Measurements from ENCODE around the gene PRDM5. TPM values are rescaled to one million over a fixed set of nuclear protein-coding genes. Genes with fewer than 3 reads are reported as not detected.
A peak's percentile ranks its signal among the peaks of the same experiment; 100 is the strongest.

Gene PRDM5
- total and polyA plus RNA-seq, 2 donors (not counting 1 experiment from before 2014, with no cell fraction given) = 8.6 to 19.0 TPM

GRCh38 chr4:120842031-120842430, 80.5 kb downstream of the PRDM5 start:
- Histone ChIP-seq H3K79me2 (ENCODE audit: control insufficient read depth, insufficient read depth, low read length) (no peaks in the 10 kb centered on the region), H4K20me1 (ENCODE audit: control insufficient read depth, extremely low read depth, insufficient read depth, low read length) (no peaks in the 10 kb centered on the region), H3K27me3 (ENCODE audit: control insufficient read depth, insufficient read depth, low read length) (no peaks in the 10 kb centered on the region), H3K27ac (ENCODE audit: insufficient read depth, low read length) (no peak overlapping the region), H3K9me3 (ENCODE audit: control insufficient read depth, insufficient read depth, low read depth, low read length) (no peaks in the 10 kb centered on the region), H2AFZ (ENCODE audit: low read length) (no peak overlapping the region), H3K4me2 (ENCODE audit: extremely low read depth, insufficient read depth, low read length) (peak overlapping the region; percentile 1), H3K36me3 (ENCODE audit: control insufficient read depth, insufficient read depth, low read length) (no peaks in the 10 kb centered on the region), H3K4me3 (replicated peaks in 1 of 4; ENCODE audit: control extremely low read depth in 1 of 4, insufficient read depth in 1 of 4, low read depth in 3 of 4, low read length in 4 of 4) (no peak overlapping the region), H3K9ac (ENCODE audit: insufficient read depth, low read length) (no peak overlapping the region), H3K4me1 (ENCODE audit: control insufficient read depth, extremely low read depth, insufficient read depth, low read length) (peaks cover 2% of the 10 kb centered on the region)
- peak; percentile 76 to 85 for DNase-seq (ENCODE audit: low read depth in 2 of 2)
- no peak for TF ChIP-seq EZH2 (IDR thresholded peaks at IDR 0.05; ENCODE audit: low read length, missing control alignments)
- TF ChIP-seq, protein P1, sequence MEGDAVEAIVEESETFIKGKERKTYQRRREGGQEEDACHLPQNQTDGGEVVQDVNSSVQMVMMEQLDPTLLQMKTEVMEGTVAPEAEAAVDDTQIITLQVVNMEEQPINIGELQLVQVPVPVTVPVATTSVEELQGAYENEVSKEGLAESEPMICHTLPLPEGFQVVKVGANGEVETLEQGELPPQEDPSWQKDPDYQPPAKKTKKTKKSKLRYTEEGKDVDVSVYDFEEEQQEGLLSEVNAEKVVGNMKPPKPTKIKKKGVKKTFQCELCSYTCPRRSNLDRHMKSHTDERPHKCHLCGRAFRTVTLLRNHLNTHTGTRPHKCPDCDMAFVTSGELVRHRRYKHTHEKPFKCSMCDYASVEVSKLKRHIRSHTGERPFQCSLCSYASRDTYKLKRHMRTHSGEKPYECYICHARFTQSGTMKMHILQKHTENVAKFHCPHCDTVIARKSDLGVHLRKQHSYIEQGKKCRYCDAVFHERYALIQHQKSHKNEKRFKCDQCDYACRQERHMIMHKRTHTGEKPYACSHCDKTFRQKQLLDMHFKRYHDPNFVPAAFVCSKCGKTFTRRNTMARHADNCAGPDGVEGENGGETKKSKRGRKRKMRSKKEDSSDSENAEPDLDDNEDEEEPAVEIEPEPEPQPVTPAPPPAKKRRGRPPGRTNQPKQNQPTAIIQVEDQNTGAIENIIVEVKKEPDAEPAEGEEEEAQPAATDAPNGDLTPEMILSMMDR (conservative IDR thresholded peaks at IDR 0.05 in 1 of 2, IDR thresholded peaks at IDR 0.05 in 1 of 2; ENCODE audit: low read depth in 1 of 2, low read length in 2 of 2) = no peak

GRCh38 chr4:120841580-120841979, 80.9 kb downstream of the PRDM5 start:
- no peaks in the 10 kb centered on the region for H3K79me2 ChIP-seq (ENCODE audit: control insufficient read depth, insufficient read depth, low read length)
- peaks cover 2% of the 10 kb centered on the region for H3K4me1 ChIP-seq (ENCODE audit: control insufficient read depth, extremely low read depth, insufficient read depth, low read length)
- H4K20me1 ChIP-seq (ENCODE audit: control insufficient read depth, extremely low read depth, insufficient read depth, low read length) = no peaks in the 10 kb centered on the region
- DNase-seq (ENCODE audit: low read depth in 2 of 2) = peak; percentile 13 to 58
- H3K9ac ChIP-seq (ENCODE audit: insufficient read depth, low read length) = no peak overlapping the region
- TF ChIP-seq, protein P1 (conservative IDR thresholded peaks at IDR 0.05 in 1 of 2, IDR thresholded peaks at IDR 0.05 in 1 of 2; ENCODE audit: low read depth in 1 of 2, low read length in 2 of 2) = no peak
- TF ChIP-seq EZH2 (IDR thresholded peaks at IDR 0.05; ENCODE audit: low read length, missing control alignments) = no peak
- no peaks in the 10 kb centered on the region for H3K9me3 ChIP-seq (ENCODE audit: control insufficient read depth, insufficient read depth, low read depth, low read length)
- H2AFZ ChIP-seq (ENCODE audit: low read length) = no peak overlapping the region
- H3K4me2 ChIP-seq (ENCODE audit: extremely low read depth, insufficient read depth, low read length) = no peak overlapping the region
- H3K4me3 ChIP-seq (replicated peaks in 1 of 4; ENCODE audit: control extremely low read depth in 1 of 4, insufficient read depth in 1 of 4, low read depth in 3 of 4, low read length in 4 of 4) = no peak overlapping the region
- no peak overlapping the region for H3K27ac ChIP-seq (ENCODE audit: insufficient read depth, low read length)
- H3K36me3 ChIP-seq (ENCODE audit: control insufficient read depth, insufficient read depth, low read length) = no peaks in the 10 kb centered on the region
- no peaks in the 10 kb centered on the region for H3K27me3 ChIP-seq (ENCODE audit: control insufficient read depth, insufficient read depth, low read length)

DNA sequence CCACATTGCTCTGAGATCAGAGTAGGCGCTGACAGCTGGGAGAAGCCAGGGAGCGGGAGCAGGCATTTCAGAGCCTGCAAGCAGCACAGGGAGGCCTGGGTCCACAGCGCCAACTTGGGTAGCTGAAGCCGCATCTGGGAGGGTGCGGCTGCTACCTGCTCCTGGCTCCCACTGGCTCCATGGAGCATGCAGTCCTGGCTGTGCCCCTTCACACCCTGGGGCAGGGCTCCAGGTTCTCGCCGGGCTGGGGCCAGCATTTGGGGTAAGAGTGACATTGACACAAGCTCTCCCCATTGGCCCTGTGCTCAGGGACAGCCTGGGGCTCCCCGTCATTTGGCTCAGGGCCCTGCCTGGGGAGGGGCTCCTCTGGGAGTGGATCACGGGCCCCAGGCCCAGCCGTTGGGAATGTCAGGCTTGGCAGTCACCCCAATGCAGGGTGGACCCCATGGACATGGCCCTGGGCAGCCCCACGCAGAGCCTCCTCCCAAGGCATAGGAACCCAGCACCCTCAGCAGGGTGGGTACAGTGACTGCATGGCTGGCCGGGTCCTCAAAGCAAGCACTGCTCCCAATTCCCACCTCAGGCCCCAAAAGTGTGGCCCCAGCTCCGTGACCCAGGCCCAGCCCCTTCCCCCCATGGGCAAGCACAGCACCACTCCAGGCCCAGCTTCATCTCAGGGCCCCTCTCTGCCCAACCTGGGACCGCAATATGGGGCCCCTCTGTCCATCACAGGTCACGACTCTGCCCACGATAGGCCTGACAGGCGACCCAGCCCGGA, 82.4 kb downstream of the PRDM5 start:
- H3K79me2 ChIP-seq (ENCODE audit: control insufficient read depth, insufficient read depth, low read length) = no peaks in the 10 kb centered on the region
- DNase-seq (ENCODE audit: low read depth in 2 of 2) = no peak
- H3K27me3 ChIP-seq (ENCODE audit: control insufficient read depth, insufficient read depth, low read length) = no peaks in the 10 kb centered on the region
- no peak overlapping the region for H2AFZ ChIP-seq (ENCODE audit: low read length)
- no peak overlapping the region for H3K4me2 ChIP-seq (ENCODE audit: extremely low read depth, insufficient read depth, low read length)
- no peak for TF ChIP-seq EZH2 (IDR thresholded peaks at IDR 0.05; ENCODE audit: low read length, missing control alignments)
- TF ChIP-seq, protein P1 (conservative IDR thresholded peaks at IDR 0.05 in 1 of 2, IDR thresholded peaks at IDR 0.05 in 1 of 2; ENCODE audit: low read depth in 1 of 2, low read length in 2 of 2) = no peak
- no peaks in the 10 kb centered on the region for H3K36me3 ChIP-seq (ENCODE audit: control insufficient read depth, insufficient read depth, low read length)
- no peaks in the 10 kb centered on the region for H4K20me1 ChIP-seq (ENCODE audit: control insufficient read depth, extremely low read depth, insufficient read depth, low read length)
- no peak overlapping the region for H3K4me3 ChIP-seq (replicated peaks in 1 of 4; ENCODE audit: control extremely low read depth in 1 of 4, insufficient read depth in 1 of 4, low read depth in 3 of 4, low read length in 4 of 4)
- H3K9me3 ChIP-seq (ENCODE audit: control insufficient read depth, insufficient read depth, low read depth, low read length) = no peaks in the 10 kb centered on the region
- no peak overlapping the region for H3K9ac ChIP-seq (ENCODE audit: insufficient read depth, low read length)
- no peak overlapping the region for H3K27ac ChIP-seq (ENCODE audit: insufficient read depth, low read length)
- peaks cover 2% of the 10 kb centered on the region for H3K4me1 ChIP-seq (ENCODE audit: control insufficient read depth, extremely low read depth, insufficient read depth, low read length)

Data from fibroblast of lung (primary cell).